DOHH2 (cell line): ENCODE results near the gene TRMT44.

ENCODE experiments used
- CTCF ChIP-seq: fragments of 200-600 bp; sonication (generic); IDR thresholded peaks from one replicate; pipeline ENCODE4 v1.5.1; 2014; ENCODE audit warnings: antibody characterized with exemption, mild to moderate bottlenecking, low read depth, low read length; ENCODE audit not compliant: poor library complexity, severe bottlenecking
- EZH2phosphoT487 ChIP-seq: fragments of 200-600 bp; sonication (generic); IDR thresholded peaks from 2 replicates; pipeline ENCODE4 v1.6.1; 2017; ENCODE audit warnings: borderline replicate concordance, mild to moderate bottlenecking, antibody characterized with exemption, low read length, moderate library complexity, mixed read lengths

GRCh38 chr4:8497762-8498161 lies 57.2 kb downstream of the TRMT44 start:
- TF ChIP-seq CTCF (no peak), EZH2phosphoT487 (no peak)
